ENCODE data around the gene DCDC2B. TPM values are rescaled to one million over a fixed set of nuclear protein-coding genes. Genes with fewer than 3 reads are reported as not detected.
"Not testable (repeated sequence)": the region's sequence is repeated elsewhere in the genome, so short reads cannot be mapped to it uniquely, and the experiment has no call there.

DCDC2B gene
- polyA plus RNA-seq, 3 donors, result 0.75 to 2.6 (median 0.98) TPM

DNA sequence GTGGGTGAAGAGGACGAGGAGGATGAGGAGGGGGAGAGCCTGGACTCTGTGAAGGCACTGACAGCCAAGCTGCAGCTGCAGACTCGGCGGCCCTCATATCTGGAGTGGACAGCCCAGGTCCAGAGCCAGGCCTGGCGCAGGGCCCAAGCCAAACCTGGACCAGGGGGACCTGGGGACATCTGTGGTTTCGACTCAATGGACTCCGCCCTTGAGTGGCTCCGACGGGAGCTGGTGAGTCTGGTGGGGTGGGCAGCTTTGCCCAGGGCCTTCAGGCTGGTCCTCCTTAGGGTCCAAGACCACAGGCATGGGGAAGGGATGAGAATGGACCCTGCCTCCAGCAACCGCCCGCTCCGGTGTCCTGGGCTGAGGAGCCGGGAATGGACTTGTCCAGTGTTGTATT, 38.6 kb downstream of the DCDC2B start:
- DNase-seq (ENCODE audit: extremely low read depth in 1 of 11, low read depth in 9 of 11, low spot score in 4 of 11), result no peak

DNA sequence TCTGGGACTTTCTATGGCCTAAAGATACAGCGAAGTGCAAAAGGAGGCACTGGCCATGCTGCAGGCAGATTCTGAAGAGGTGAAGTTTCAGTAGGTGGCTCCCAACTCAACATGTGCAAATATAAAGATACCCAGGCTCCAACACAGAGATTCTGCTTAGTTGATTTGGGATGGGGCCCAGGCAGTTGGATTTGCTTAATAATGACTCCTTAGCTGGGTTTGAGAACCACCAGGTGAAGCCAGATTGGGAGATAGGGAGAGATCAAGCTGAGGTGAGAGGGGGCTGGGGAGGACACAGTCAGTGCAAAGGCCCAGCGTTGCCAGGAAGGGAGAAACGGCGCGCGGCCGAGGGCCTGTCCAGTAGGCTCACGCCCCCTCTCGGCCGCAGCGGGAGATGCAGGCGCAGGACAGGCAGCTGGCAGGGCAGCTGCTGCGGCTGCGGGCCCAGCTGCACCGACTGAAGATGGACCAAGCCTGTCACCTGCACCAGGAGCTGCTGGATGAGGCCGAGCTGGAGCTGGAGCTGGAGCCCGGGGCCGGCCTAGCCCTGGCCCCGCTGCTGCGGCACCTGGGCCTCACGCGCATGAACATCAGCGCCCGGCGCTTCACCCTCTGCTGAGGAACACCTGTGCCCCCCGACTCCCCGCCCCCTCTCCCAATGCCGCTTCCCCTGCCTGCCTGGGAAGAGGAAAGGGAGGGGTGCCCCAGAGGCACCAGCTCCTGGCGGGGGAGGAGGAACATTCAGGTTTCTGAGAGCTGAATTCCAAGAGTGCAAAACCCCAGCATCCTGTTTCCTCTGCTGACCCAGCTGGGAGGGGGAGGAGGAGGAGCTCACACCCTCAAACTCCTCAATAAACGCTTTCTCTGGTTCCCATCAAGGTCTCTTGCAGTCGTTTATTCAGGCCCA, 39.3 kb downstream of the DCDC2B start:
- peak in 4 of 11 donors; percentile 57 to 70 (median 65) for DNase-seq (ENCODE audit: extremely low read depth in 1 of 11, low read depth in 9 of 11, low spot score in 4 of 11)

DNA sequence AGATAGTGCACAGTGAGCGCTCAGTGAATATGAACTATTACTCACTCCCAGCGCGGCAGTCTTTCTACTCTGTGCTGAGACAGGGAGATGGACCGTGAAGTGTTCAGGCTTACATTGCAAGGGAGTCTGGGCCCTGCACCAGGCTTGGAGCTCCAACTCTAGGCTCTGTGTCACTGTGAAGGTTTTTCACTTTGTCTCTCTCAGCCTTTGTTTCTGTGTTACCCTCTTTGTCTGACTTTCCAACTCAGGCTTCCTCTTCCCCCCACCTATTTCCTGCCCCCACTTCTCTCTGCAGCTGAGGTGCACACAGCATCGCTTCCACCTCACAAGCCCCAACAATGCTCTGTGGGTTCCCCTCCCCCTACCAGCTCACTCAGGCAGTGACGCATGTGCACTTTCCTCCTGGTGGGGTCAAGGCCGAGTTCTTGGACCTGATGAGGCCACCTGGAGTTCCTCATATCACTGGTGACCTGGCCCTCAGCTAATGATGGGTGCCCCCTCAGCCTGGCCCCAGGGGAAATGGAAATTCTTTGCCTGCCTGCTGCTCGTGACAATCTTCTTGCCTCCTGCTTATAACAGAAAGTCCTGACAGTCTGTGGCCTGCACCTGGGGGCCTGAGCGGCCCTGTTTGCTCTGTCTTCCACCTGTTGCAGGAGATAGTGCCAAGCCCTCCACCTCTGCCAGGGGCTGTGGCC, 41.1 kb downstream of the DCDC2B start:
- peak in 2 of 11 donors; percentile 31 to 56 for DNase-seq (ENCODE audit: extremely low read depth in 1 of 11, low read depth in 9 of 11, low spot score in 4 of 11)

DNA sequence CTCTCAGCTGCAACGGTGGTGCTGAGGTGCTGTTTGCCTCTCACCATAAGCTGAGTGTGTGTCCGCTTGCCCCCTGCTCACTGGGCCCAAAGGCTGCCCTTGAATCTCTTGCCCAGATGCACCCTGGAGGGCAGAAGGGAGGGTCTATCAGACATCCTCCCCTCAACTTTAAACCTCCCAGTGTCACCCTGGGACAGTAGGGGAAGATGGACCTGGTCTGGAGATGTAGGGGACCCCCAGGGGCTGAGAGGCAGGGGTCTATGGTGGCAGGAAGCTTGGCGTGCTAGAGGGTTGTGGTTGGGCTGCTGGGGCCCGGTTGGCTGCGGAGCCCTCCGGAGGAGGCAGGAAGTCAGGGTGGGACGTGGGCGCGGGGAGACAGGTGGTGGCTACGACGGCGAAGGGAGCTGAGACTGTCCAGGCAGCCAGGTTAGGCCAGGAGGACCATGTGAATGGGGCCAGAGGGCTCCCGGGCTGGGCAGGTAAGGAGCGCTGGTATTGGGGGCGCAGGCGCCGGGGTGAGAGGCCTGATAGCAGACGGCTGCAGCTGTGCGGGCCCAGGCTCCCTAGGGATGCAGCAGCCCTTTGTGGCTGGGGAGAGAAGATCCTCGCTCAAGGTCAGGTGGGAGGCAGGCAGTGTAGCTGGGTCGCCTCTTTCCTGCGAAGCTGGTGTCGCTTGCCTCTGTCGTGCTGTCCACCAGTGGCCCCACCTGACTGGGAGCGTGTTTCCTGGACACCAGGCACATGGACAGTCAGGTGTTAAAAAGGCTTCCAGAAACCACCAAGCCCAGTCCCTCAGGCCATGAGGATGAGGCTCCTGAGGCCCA, 42.2 kb downstream of the DCDC2B start, which contains the start of gene LCK:
Gene LCK, plus strand, starts transcription at position 373 of the 824 bp plus-strand sequence. CDS start 23,065 bp downstream, outside the sequence.
- DNase-seq (ENCODE audit: extremely low read depth in 1 of 11, low read depth in 9 of 11, low spot score in 4 of 11), result no peak

GRCh38 chr1:32255072-32256071, 46.5 kb downstream of the DCDC2B start:
- DNase-seq (ENCODE audit: extremely low read depth in 1 of 11, low read depth in 9 of 11, low spot score in 4 of 11), result no peak

GRCh38 chr1:32256473-32257226, 47.8 kb downstream of the DCDC2B start:
- DNase-seq (ENCODE audit: extremely low read depth in 1 of 11, low read depth in 9 of 11, low spot score in 4 of 11), result no peak

DNA sequence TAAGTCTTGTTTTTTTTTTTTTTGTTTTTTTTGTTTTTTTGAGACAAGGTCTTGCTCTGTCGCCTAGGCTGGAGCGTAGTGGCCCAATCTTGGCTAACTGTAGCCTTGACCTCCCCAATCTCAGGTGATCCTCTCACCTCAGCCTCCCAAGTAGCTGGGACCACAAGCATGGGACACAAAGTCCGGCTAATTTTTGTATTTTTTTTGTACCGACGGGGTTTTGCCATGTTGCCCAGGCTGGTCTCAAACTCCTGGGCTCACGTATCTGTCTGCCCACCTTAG, 48.3 kb downstream of the DCDC2B start:
- no peak for DNase-seq (ENCODE audit: extremely low read depth in 1 of 11, low read depth in 9 of 11, low spot score in 4 of 11)

DNA sequence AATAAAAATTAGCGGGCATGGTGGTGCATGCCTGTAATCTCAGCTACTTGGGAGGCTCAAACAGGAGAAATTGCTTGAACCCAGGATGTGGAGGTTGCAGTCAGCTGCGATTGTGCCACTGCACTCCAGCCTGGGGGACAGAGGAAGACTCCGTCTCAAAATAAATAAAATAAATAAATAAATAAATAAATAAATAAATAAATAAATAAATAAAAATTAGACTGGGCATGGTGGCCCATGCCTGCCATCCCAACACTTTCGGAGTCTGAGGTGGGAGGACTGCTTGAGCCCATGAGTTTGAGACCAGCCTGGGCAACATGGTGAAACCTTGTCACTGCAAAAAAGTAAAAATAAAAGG, 54.3 kb downstream of the DCDC2B start:
- not testable (repeated sequence) for DNase-seq (ENCODE audit: extremely low read depth in 1 of 11, low read depth in 9 of 11, low spot score in 4 of 11)

GRCh38 chr1:32263744-32264143, 54.9 kb downstream of the DCDC2B start:
- no peak for DNase-seq (ENCODE audit: extremely low read depth in 1 of 11, low read depth in 9 of 11, low spot score in 4 of 11)

Other genes with a start within 250 kb of the DCDC2B start
- 100 to 1,000 TPM; 227 to 280 (median 258) TPM for gene KHDRBS1, start 195.2 kb upstream of the DCDC2B start, polyA plus RNA-seq (ENCODE audit: insufficient read length in 3 of 3)
- 10 to 100 TPM; 19.2 to 21.3 (median 20.0) TPM for gene TMEM39B, start 136.2 kb upstream of the DCDC2B start, polyA plus RNA-seq (ENCODE audit: insufficient read length in 3 of 3)
- 10 to 100 TPM; 32.7 to 35.7 (median 35.3) TPM for gene KPNA6, start 101.0 kb upstream of the DCDC2B start, polyA plus RNA-seq (ENCODE audit: insufficient read length in 3 of 3)
- 10 to 100 TPM; 44.4 to 50.6 (median 45.5) TPM for gene TXLNA, start 29.4 kb upstream of the DCDC2B start, polyA plus RNA-seq (ENCODE audit: insufficient read length in 3 of 3)
- 10 to 100 TPM; 17.8 to 30.2 (median 27.4) TPM for gene CCDC28B, start 8.5 kb upstream of the DCDC2B start, polyA plus RNA-seq (ENCODE audit: insufficient read length in 3 of 3)
- 10 to 100 TPM in 1 of 3 donors, 1 to 10 TPM in 2; 7.7 to 11.0 (median 8.1) TPM for gene IQCC, start 3.4 kb upstream of the DCDC2B start, polyA plus RNA-seq (ENCODE audit: insufficient read length in 3 of 3)
- 10 to 100 TPM; 23.0 to 33.6 (median 27.4) TPM for gene TMEM234, start 13.3 kb downstream of the DCDC2B start, polyA plus RNA-seq (ENCODE audit: insufficient read length in 3 of 3)
- 100 to 1,000 TPM; 168 to 187 (median 181) TPM for gene EIF3I, start 13.3 kb downstream of the DCDC2B start, polyA plus RNA-seq (ENCODE audit: insufficient read length in 3 of 3)
- 10 to 100 TPM in 2 of 3 donors, 1 to 10 TPM in 1; 6.5 to 13.3 (median 10.4) TPM for gene FAM167B, start 38.1 kb downstream of the DCDC2B start, polyA plus RNA-seq (ENCODE audit: insufficient read length in 3 of 3)
- 1 to 10 TPM; 3.4 to 4.8 (median 3.8) TPM for gene LCK, start 42.2 kb downstream of the DCDC2B start, polyA plus RNA-seq (ENCODE audit: insufficient read length in 3 of 3)
- gene HDAC1, start 83.0 kb downstream of the DCDC2B start, polyA plus RNA-seq (ENCODE audit: insufficient read length in 3 of 3), result 100 to 1,000 TPM; 174 to 189 (median 181) TPM
- 100 to 1,000 TPM; 402 to 500 (median 427) TPM for gene MARCKSL1, start 127.1 kb downstream of the DCDC2B start, polyA plus RNA-seq (ENCODE audit: insufficient read length in 3 of 3)
- 10 to 100 TPM in 1 of 3 donors, 1 to 10 TPM in 2; 5.5 to 12.7 (median 5.9) TPM for gene FAM229A, start 153.4 kb downstream of the DCDC2B start, polyA plus RNA-seq (ENCODE audit: insufficient read length in 3 of 3)
- gene TSSK3, start 153.4 kb downstream of the DCDC2B start, polyA plus RNA-seq (ENCODE audit: insufficient read length in 3 of 3), result 1 to 10 TPM; 3.6 to 8.8 (median 4.2) TPM
- 10 to 100 TPM; 57.6 to 65.3 (median 59.4) TPM for gene BSDC1, start 185.4 kb downstream of the DCDC2B start, polyA plus RNA-seq (ENCODE audit: insufficient read length in 3 of 3)

Data from renal cortex interstitium (tissue), 11 donors.